NCI-H2227 (cell line): ENCODE results near the gene OCA2.
"Not testable (repeated sequence)": the region's sequence is repeated elsewhere in the genome, so short reads cannot be mapped to it uniquely, and the experiment has no call there.

Experiments used
- DNase-seq: peaks from one replicate; lab custom pipeline; 2025; ENCODE audit not compliant: unreplicated experiment; lab: John Stamatoyannopoulos, UW

OCA2 gene

DNA sequence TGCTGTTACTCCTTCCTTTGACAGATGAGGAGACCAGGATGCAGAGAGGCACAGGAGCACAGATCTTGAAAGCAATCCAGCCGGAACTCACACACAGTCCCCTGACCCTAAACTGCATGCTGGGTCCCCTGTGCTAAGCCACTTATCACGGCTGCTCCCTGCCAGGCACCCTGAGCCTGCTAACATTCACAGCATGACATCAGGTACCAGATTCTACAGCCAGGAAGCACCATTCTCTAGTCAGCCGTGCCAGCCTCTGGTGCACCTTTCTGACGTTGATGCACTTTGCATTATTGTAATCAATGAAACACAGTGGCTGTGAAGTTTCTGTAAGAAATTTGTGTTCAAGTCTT is 247.3 kb downstream of the OCA2 start:
- DNase-seq: no peak

DNA sequence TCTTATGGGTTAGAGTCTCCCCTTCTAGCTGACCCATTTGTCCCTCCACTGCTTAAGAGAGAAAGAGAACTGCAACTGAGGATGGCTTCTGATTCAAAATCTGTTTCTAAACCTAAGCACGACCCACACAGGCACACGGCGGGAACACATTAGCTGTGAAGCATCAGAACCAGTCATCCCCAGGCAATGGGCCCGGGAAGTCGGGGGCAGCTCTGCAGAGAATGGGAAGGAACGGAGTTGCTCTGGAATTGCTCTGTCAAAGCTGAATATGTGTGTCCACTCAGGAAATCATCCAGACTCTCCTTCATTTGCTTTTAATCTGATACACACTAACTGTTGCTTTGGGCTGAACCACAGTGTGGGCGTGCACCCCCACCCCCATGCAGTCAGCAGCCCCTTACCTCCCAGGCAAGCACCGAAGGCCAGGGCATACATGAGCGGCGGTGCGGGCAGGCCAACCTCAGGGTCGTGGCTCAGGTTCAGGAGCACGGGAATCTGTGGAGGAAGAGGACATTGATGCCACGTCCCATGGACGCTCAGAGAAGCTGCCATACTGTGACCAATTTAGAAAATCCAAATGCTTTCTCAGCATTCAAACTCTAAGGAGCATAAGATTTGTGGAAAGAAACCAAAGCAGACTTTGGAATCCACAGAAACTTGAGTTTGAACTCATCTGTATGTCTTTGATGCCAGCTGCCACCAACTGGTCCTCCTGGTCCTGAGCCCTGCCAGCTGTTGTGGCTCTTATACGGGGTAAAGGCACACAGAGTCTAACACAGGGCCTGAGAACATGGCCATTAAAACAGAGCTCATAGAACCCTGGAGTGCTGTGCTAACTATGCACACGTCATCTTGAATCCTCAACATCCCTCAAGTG is 247.9 kb downstream of the OCA2 start:
- no peak for DNase-seq

DNA sequence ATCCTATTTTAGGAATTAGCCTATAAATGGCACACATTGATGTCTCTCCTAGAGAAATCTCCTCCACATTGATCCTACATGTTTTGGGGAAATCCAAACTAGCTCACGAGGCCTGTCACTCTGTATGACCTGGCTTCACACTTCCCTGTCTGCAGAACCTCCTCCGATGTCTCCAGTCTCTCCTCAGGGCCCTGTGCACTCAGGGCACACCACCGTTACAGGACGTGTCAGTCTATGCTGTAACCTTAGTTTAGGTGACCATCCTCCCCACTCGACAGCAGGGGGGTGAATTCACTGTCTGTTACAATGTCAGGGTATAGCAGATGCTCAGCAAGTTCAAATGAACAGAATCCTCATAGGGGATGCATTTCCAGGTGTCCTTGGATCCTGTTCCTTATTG is 249.1 kb downstream of the OCA2 start:
- no peak for DNase-seq

DNA sequence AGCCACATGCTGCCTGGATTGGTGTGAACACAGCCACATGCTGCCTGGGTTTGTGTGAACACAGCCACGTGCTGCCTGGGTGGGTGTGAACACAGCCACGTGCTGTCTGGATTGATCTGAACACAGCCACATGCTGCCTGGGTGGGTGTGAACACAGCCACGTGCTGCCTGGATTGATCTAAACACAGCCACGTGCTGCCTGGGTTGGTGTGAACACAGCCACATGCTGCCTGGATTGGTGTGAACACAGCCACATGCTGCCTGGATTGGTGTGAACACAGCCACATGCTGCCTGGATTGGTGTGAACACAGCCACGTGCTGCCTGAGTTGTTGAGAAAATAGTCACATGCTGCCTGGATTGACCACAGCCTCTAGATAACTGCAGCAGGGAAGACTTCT is 250.2 kb downstream of the OCA2 start:
- DNase-seq: not testable (repeated sequence)

DNA sequence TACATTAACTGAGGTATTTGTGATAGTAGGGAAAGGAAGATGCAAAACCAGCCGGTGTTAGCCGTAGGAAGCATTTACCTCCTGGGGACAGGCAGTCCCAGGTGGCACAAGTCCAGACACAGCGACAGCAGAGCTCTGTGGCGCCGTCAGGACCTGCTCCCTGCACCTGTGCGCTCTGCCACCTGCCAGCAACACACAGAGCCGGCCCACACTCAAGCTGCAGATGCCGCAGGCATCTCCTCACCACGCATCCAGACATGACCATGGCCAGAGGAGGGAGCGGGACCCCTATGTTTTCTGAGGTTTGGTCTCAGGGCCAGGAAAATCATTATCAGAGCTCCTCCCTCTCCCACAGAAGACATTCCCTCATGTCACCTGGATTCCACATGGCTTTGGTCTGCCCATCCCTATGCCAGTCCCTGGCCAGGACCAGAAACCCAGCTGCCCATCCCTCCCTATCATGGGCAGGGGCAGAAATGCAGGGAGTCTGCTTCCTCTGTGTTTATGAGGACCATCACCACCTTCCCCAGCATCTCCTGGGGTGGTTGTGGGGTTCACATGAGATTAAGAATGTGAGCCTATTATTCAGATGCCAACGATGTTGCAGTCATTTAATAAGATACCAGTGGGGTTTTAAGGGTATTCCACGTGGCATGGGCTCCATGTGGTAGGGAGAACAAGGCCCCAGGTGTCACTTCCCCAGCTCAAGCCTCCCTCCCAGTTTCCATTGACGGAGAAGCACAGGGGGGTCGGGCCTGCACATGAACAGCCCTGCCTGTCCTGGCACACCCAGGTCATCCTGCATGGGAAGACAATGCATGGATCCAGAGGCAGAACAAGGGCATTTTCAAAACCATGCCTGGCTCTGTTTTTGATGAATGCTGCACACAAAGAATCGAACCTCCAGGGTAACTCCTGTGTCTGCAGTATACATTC is 251.1 kb downstream of the OCA2 start:
- no peak for DNase-seq

DNA sequence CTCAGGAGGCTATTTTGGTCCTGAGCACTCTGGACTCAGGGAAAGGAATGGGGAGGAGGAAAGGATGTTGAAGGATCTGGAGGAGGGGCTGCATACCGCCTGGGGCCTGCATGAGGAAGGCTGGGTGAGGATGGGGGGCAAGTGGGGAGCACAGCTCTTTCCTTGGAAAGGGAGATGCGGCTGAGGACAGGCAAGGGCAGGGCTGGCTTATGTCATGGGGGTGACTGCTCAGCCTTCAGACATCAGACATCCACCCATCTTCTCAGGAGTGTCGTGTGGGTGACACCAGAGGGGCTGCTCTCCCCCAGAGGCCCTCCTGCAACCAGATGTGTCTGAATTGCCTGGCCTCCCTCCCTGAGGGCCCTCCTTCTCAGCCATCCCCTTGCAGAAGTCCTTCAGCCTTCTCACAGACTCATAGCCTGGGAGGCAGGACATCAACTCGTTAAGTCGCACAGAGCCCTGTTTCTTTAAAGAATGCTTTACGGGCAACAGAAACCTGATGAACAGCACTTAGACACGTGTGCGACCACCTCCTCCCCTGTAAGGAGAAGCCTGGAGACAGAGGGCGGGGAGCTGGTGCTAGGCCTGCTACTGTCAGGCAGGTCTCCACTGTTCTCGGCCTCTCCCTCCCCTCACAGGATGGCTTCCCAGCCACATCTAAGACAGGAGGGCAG is 252.3 kb downstream of the OCA2 start:
- DNase-seq: no peak

DNA sequence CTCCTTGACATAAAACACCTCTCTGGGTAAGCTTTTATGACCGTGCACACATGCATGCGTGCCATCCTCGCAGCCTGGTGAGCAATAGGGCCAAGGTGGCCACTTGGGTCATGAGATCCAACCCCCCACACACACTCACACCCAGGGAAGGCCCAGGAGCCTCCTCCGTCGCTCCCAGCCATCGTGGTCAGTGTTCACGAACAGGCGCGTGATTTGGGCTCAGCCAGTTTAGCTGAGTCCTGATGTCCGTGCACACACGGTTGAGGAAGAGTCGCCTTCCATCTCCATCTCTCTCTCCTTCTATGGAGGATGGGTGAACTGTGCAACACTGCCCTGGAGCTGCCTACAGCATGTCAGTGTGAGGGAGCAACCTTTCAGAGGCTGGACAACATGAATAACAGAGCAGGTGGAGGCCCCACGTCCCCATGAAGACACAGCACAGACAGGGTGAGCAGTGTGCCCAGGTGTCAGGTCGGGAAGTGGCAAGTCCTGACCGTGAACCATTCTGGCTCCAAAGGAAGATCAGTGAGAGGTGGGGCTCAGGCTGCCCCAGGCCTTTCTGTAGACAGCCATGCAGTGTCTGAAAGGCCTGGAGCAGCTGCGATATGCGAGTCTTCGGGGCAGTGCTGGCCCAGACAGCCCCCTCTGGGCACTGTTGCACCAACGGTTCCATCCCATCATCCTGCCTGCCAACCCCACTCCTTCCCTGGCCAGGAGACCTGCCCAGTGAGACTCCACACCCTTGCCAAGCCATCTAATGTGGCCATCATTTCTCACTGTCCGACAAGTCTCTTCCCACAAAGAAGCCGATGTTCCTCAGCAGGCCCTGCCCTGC is 253.4 kb downstream of the OCA2 start:
- no peak for DNase-seq

DNA sequence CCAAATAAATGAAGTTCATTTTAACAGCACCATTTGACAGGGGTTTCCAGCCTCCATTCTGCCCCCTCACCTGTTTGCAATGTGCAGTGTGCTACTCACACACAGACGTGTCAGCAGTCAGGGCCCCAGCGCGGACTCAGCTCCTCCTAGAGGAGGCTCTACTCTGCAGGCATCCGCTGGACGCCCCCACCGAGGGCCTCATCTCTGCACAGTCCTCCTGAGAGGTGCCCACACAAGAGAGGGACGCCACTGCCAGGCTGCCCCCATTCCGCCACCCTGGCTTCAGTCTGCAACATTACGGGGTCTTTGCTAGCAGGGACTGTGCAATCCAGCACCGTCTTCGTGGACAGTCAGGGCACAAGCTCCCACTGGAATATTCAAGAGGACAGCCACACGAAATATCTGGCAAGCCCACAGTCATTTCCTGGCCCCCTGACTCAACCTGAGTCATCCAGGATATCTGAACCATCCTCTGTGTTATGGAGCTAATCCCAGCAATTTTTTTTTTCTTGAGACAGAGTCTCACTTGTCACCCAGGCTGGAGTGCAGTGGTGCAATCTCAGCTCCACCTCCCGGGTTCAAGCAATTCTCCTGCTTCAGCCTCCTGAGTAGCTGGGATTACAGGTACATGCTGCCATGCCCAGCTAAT is 255.0 kb downstream of the OCA2 start:
- DNase-seq: no peak

DNA sequence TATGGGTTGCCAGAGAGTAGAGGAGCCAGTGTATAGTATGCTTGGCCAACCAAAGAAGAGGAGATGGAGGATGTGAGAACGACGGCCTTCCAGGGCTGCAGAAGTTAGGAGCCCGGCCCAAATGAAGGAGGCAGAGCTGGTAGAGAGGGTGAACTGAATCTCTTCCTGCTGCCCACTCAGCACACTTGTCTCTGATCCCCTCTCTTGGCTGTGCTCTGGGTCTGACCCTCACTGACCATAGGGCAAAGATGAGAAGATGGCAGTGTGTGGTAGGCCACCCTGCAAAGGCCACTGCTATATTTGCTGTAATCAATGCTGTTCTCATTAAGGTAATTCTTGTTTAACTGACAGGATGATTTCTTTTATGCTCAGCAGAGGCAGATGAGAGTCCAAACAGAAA is 256.0 kb downstream of the OCA2 start:
- no peak for DNase-seq

DNA sequence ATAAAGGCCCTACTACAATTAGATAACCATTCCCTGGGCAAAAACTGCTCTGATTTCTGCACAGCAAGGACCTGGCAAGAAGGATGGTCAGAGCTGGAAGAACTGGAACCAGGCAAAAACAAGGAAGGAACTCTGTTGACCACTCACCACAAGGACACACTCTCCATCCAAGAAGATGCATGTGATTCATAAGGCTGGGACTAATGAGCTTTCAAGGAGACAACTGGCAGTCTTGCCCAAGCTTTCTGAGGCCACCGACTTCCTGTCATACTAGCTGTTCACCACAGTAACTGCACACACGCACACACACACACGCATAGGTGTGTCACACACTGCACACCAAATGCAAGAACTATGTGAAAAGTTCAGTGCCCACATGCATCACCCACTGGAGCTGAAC is 256.6 kb downstream of the OCA2 start:
- DNase-seq: no peak

DNA sequence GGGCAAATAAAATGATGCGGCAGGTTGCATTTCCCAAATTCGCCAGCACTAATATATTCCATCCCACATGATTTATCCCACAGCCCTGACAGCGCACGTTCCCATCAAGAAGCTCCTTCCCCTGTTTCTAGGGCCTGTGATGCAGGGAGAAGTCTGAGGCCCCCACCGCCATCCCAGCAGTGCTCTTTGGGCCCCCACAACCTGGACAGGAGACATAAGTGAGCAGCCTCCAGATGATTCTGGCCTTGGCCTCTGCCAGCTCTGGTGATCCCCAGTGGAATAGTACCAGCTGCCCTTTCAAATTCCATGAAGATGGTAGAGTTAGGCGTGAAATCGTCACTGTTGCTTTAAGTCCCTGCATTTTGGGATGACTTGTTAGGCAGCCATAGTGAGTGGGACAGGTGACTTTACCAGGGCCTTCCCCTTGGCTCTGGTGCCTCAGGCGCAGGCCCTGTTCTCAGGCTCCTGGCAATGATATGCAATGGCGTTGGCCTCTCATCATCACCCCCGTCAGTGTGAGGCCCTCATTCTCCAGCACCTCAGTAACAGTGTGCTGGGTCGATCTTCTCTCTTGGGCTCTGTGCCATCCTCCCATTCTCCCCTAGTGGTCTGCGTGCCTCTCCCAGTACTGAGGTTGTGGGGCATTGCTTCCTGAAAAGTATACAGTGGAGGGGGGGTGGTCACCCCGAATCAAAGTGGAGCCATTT is 263.7 kb downstream of the OCA2 start:
- DNase-seq: no peak

DNA sequence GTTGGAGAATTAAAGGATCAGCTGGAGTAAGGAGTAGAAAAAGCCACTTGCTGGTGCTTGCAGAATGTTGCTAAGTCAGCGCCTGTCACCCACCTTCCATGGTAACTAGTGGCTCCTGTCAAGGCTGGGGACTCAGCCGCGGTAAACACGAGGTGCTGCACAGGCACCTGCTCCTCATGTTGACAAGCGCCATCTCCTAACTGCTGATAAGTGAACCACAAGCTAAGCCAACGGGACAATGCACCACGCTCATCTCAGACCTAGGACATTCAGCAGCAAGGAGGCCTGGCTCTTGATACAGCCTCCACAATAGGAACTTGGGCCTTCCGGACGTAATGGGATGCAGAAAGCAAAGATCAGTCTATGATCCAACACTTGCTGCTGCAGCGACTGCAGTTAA is 264.4 kb downstream of the OCA2 start:
- DNase-seq: no peak

DNA sequence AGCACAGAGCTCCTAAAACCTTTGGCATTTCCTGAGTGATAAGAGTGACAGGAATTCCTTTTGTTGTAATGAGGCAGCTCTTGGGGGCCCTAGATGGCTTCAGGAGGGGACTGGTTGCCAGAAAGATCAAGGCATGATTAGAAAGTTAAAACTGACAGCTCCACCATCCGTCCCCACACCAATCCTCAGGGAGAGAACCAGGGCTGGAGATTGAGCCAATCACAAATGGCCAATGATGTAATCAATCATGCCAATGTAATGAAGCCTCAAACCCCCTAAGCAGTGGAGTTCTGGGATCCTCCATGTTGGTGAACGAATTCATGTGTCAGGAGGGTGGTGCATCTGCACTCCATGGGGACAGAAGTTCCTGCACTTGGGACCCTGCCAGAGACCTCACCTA is 265.1 kb downstream of the OCA2 start:
- DNase-seq: no peak

DNA sequence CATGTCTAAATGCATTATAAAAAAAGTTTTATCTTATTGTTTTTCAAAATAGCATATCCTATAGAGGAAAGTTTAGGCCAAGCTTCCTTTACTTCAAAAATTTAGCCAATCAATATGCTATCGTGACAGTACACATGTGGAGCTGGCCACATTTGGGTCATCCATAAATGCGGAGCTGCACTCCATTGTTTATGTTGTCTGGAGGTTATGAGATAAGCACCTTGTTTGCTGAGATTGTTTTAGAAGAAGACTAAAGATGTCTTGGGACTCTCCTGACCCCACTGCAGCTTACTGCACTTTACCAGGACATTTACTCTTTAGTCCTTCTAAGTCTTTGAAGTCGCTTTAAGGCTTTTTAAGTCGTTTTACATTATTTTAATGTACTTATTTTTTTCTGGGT is 265.9 kb downstream of the OCA2 start:
- no peak for DNase-seq

DNA sequence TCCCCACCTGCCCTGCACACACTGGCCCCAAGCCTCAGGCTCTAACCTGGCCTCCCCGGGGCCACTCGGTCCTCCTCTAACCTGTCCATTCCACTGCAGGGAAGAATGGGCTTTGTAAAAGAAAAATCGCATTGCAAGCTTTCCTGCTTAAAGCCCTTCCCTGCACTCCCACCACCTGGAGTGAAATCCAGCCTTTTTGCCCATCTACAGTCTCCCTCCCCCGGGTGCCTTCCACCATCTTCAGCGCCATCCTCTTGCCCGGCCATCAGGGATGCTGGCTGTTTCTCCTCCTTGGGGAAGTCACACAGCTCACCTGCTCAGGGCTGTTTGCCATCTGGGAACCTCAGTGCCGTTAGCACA is 266.9 kb downstream of the OCA2 start:
- DNase-seq: no peak

DNA sequence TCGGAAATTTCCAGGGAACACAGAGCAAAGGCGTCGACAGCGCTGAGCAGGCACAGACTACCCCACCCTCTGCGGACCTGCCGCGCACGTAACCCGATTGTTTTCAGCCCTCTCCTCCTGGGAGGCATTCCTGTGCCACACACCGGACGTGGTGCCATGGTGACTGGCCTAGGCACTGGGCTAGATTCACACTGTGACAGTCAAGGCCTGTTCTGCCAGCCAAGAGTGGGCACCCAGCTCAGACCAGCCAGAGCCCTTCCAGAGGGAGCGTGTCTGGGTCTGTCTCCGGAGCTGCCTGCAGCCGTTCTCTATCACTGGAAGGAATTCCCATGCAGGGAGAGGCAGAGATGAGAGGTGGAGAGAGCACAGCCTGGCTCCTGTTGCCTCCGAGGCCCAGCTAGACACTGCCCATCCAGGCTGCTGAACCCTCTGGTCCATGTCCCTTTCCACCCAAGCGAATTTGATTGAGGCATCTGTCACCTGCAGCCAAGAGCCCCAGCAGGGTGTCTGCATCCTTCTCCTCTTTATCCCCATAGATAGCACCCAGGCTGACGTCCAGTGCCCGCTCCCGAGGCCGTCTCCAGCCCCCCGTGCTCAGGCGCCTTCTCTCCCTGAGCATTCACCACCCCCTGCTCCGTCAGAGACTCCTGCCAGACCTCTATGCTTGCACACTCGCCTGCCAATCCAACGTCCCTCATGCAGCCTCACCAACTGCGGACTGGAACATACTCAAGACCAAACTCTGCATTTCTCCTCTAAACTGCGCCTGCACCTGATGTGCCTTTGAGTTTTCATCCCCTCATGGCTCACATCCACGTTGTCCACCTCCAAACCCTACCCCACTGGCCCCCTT is 267.5 kb downstream of the OCA2 start:
- DNase-seq: no peak

DNA sequence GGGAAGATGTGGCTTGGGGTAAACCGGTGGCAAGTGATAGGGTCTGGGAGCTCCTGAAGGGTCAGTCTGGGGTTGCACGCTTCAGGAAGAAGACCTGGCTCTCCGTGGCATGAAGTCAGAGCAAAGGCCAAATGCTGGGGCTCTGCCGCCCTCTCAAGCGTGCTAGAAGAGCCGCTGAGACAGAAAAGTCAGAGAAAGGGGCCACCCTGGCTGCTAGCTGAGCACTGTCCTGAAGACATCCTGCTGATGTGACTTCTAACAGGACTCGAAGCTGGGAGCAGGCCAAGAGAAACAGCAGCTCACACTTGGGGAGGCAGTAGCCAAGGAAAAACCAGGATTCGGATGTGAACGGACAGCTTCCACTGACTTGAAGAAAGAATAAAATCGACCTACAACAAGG is 270.4 kb downstream of the OCA2 start:
- no peak for DNase-seq

DNA sequence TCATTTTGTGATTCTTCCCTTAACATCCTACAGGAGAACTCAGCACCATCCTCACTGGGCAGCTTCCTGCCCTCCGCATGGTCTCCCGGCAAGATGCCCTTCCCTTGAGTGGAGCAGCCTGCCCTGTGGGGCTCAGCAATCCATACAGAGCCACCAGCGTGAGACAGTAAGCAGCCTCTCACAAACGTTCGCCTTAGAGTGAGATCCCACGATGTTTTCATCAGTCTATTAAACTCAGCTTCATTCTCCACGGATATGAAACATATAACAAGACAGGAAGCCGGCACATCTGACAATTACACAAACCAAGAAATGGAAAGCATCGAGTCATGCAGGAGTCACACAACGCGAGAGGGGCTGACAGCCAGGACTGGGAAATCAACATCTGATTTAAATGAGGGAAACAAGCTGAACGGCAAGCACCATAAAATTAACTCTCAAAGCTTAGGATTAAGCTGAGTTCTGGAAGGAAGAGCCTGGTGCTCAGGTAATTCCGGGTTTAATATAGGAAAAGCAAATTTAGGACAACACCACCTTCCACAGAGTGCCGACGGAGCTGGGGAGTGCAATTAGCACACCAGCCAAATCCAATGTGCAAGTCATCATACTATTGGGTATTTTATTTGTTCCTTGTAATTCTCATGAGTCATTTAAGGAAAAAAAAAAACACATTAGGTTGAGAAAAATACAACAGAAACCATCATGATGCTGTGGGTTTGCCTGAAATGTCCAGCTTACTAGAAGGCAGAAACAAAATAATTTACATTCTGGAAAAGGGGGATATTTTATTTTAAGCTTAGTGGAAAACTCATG is 272.0 kb downstream of the OCA2 start:
- no peak for DNase-seq
